HG03469 (cell line): ENCODE results near the gene PTPRS.

Experiments used
- ATAC-seq: cut with Tn5 transposase; IDR thresholded peaks from one replicate; pipeline ENCODE4 v1.9.1; 2021; ENCODE audit warnings: mild to moderate bottlenecking, moderate library complexity, moderate number of reproducible peaks; ENCODE audit not compliant: unreplicated experiment

The PTPRS gene

GRCh38 chr19:5309438-5310204 lies 31.0 kb downstream of the PTPRS start:
- ATAC-seq = no peak

- ATAC-seq = no peak
Measured at GRCh38 chr19:5308451-5309437, 31.9 kb downstream of the PTPRS start.

GRCh38 chr19:5307655-5308054 lies 33.0 kb downstream of the PTPRS start:
- ATAC-seq = no peak

GRCh38 chr19:5305163-5305562 lies 35.4 kb downstream of the PTPRS start:
- ATAC-seq = no peak

- ATAC-seq = no peak
Measured at GRCh38 chr19:5304486-5304885, 36.1 kb downstream of the PTPRS start.

GRCh38 chr19:5303208-5303607 lies 37.4 kb downstream of the PTPRS start:
- no peak for ATAC-seq

- ATAC-seq = no peak
Measured at GRCh38 chr19:5302396-5302795, 38.2 kb downstream of the PTPRS start.

- ATAC-seq = no peak
Measured at GRCh38 chr19:5299137-5299536, 41.5 kb downstream of the PTPRS start.

GRCh38 chr19:5298471-5298901 lies 42.1 kb downstream of the PTPRS start:
- no peak for ATAC-seq

GRCh38 chr19:5297272-5297669 lies 43.3 kb downstream of the PTPRS start:
- no peak for ATAC-seq

- ATAC-seq = no peak
Measured at GRCh38 chr19:5296457-5297271, 43.9 kb downstream of the PTPRS start.

GRCh38 chr19:5296021-5296420 lies 44.6 kb downstream of the PTPRS start:
- ATAC-seq = no peak

GRCh38 chr19:5294403-5295160 lies 46.0 kb downstream of the PTPRS start:
- no peak for ATAC-seq

GRCh38 chr19:5293612-5294378 lies 46.8 kb downstream of the PTPRS start:
- no peak for ATAC-seq

- ATAC-seq = no peak
Measured at GRCh38 chr19:5292822-5293611, 47.6 kb downstream of the PTPRS start.

- no peak for ATAC-seq
Measured at GRCh38 chr19:5292453-5292821, 48.2 kb downstream of the PTPRS start.

GRCh38 chr19:5291588-5292193 lies 48.9 kb downstream of the PTPRS start:
- ATAC-seq = no peak
